OCI-LY7 (cell line): ENCODE measurements around the gene STIM1.

Source experiments
- CTCF ChIP-seq: fragments of 200-600 bp; sonication (generic); conservative IDR thresholded peaks from 2 replicates; pipeline ENCODE4 v1.5.1; 2014; ENCODE audit warnings: mild to moderate bottlenecking, antibody characterized with exemption, low read length, moderate library complexity, mixed read lengths
- EZH2phosphoT487 ChIP-seq: fragments of 200-600 bp; sonication (generic); IDR thresholded peaks from 2 replicates; pipeline ENCODE4 v1.6.1; 2018; ENCODE audit warnings: low read depth, borderline replicate concordance, mild to moderate bottlenecking, mixed run types, antibody characterized with exemption, low read length, moderate library complexity, mixed read lengths

GRCh38 chr11:4074266-4074665 is 218.8 kb downstream of the STIM1 start:
- no peak for TF ChIP-seq CTCF
- TF ChIP-seq EZH2phosphoT487, result no peak
